NAMALWA (cell line): ENCODE data around the gene MEP1A.
"Not testable (repeated sequence)": the region's sequence is repeated elsewhere in the genome, so short reads cannot be mapped to it uniquely, and the experiment has no call there.

Experiments used
- DNase-seq: peaks from one replicate; pipeline ENCODE4 v3.0.0-alpha.2; 2015; ENCODE audit warnings: low spot score

The MEP1A gene, protein sequence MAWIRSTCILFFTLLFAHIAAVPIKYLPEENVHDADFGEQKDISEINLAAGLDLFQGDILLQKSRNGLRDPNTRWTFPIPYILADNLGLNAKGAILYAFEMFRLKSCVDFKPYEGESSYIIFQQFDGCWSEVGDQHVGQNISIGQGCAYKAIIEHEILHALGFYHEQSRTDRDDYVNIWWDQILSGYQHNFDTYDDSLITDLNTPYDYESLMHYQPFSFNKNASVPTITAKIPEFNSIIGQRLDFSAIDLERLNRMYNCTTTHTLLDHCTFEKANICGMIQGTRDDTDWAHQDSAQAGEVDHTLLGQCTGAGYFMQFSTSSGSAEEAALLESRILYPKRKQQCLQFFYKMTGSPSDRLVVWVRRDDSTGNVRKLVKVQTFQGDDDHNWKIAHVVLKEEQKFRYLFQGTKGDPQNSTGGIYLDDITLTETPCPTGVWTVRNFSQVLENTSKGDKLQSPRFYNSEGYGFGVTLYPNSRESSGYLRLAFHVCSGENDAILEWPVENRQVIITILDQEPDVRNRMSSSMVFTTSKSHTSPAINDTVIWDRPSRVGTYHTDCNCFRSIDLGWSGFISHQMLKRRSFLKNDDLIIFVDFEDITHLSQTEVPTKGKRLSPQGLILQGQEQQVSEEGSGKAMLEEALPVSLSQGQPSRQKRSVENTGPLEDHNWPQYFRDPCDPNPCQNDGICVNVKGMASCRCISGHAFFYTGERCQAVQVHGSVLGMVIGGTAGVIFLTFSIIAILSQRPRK

DNA sequence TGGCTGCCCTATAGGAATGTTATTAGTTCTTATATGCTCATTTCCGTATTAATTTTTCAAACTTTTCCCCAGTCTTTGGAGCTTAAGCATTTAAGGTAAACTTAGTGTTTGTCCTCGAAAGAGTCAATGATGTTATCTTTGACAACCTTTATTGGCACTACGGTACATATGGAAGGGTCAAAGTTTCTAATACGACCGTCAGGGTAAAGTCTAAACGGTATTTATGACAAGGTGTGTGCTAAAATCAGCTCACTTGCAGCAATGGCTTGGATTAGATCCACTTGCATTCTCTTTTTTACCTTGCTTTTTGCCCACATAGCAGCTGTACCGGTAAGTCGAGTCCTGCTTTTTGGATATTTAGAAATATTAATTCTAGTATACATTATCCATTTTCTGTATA lies at the start of gene MEP1A:
TSS of gene MEP1A (plus strand) at position 252 of the 400 bp plus-strand sequence. CDS start at position 262, 10 bp downstream.
- no peak for DNase-seq

- DNase-seq: no peak
Observed at GRCh38 chr6:46743425-46744158, 49.6 kb upstream of the MEP1A start.

DNA sequence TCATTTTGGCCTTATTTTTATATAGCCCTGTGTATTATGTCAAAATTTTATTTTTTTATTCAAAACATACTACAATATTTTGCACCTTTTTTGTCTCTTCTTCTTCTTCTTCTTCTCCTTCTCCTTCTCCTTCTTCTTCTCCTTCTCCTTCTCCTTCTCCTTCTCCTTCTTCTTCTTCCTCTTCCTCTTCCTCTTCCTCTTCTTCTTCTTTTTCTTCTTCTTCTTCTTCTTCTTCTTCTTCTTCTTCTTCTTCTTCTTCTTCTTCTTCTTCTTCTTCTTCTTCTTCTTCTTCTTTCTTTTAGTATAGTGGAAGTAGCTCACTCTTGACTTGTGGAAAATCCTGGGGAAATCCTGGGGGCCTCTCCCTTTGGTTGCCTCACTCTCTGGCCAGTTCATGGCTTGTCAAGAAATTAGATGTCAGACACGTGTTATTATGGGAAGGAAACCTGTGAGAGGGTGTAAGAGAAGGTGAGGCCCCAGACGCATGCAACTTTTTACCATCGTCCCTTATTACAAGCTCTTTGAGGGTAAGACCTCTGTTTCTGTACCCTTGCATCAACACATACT lies 48.9 kb upstream of the MEP1A start:
- DNase-seq: not testable (repeated sequence)

DNA sequence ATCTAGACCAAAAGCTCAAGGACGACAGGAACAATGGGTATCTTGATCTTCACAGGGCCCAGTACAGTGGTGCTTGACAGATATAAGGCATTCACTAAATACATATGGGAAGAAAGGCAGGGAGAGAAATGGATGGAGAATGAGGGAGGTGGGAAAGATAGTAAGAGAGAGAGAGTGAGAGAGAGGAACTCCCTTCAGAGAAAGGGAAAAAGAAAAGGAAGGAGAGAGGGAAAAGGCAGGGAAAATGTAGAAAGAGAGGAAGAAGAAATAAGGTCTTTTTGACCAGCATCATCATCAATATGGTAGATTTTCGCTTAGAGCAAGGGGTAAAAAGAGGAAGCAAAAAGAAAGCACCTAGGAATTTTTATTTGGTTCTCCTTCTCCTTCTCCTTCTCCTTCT lies 47.2 kb upstream of the MEP1A start:
- no peak for DNase-seq

DNA sequence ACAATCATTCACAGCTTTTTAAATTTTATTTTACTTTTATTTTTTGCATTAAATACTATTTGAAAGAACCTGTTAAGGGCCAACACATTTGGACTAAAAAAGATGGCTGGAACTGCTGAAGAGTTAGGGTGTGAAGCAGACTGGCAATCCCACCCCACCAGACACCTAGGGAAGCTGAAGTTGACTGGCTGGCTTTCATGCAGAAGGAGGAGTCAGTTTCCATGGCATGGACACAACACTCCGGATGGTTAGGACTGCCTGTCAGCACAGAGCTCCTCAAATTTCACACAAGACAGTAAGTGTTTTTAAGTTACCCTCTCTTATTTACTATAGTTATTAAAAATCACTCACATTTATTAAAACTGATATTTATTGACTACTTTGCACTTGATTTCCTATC lies 46.5 kb upstream of the MEP1A start, which contains the start of gene ANKRD66:
TSS of gene ANKRD66 (plus strand) at position 238 of the 400 bp plus-strand sequence. CDS start 5,016 bp downstream, outside the sequence.
- DNase-seq: no peak

GRCh38 chr6:46748940-46749503 lies 44.2 kb upstream of the MEP1A start:
- no peak for DNase-seq

DNA sequence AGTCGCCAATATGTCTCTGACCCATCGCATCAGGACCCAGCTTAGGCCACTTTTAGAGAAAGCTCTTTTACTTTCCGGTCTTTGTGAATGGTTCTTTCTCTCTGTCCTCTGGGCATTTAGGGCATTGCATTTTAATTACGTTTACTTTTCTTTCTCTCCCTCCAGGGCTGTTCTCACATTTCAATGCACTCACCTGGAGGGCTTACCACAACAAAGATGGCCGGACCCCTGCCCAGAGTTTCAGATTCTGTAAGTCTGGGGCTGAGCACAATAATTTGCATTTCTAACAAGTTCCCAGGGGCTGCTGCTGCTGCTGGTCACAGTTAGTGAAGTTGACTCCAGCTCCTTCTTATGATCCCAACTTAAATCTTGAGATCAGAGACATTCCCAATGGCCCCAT lies 43.5 kb upstream of the MEP1A start:
- no peak for DNase-seq

GRCh38 chr6:46751658-46752057 lies 41.5 kb upstream of the MEP1A start:
- DNase-seq: no peak

GRCh38 chr6:46755865-46756264 lies 37.3 kb upstream of the MEP1A start:
- no peak for DNase-seq

DNA sequence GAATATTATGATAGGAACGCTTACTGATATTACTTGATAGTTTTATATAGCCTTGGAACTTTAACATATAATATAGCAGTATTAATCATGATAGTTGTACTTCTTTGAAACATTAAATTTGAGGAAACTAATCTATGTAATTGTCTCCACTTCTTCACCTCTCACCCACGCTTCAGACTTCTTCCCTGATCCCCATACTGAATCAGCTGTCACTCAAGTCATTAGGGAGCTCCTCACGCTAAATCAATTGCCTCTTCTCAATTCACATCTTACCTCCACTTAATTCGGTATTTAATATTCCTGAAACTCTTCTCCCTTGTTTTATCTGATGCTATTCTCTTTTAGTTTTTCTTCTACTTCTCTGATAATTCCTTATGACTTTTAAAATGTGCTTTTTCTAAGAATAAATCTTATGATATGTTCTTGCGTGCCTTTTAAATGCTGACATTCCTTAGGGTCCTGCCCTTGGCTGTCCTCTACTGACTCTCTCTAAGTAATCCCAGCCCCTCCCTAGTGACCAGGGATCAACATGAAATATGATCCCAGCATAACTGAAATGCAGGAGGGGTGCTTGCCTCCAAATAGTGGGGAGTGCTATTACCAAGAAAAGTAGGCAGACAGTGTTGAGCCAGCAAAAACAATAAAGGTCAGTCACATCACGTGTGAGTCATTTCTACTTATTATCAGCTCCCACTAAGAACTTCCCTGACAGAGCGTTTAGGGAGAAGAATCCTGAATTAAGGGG lies 36.5 kb upstream of the MEP1A start:
- no peak for DNase-seq

GRCh38 chr6:46757214-46757596 lies 36.0 kb upstream of the MEP1A start:
- no peak for DNase-seq

- no peak for DNase-seq
Observed at GRCh38 chr6:46758960-46759753, 34.0 kb upstream of the MEP1A start.

DNA sequence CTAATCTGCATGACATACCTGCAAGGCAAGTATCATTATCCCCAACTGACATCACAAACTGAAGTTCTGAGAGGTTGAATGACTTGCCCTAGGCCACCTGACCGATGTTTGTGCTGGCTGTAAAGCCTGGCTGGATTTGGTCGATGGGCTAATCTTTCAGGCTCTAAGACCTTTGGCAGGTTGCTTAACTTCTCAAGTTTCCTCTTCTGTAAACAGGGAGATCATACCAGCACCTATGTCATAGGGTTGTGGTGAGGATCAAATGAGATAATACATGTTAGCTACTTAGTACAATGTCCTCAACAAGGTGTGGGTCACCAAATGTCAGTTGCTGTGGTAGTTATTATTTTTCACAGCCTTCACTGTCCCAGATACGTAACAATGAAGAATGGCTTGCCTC lies 32.3 kb upstream of the MEP1A start:
- no peak for DNase-seq

DNA sequence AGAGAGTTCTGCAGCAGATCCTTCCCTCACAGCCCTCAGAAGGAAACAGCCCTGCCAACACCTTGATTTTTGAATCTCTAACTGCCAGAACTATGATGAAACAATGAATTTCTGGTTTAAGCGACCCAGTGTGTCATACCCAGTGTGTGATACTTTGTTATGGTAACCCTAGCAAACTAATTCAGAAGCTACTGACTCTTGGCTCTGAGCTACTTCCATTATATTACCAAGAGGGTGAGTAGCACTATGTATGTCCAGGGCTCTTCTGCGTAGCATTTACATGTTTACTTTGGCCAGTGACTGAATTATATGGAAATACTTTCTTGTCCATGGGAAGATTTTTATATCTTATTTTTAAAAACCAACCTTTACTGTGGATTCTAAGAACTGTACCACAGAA lies 29.7 kb upstream of the MEP1A start:
- DNase-seq: no peak

- not testable (repeated sequence) for DNase-seq
Observed at GRCh38 chr6:46764280-46764679, 28.9 kb upstream of the MEP1A start.

DNA sequence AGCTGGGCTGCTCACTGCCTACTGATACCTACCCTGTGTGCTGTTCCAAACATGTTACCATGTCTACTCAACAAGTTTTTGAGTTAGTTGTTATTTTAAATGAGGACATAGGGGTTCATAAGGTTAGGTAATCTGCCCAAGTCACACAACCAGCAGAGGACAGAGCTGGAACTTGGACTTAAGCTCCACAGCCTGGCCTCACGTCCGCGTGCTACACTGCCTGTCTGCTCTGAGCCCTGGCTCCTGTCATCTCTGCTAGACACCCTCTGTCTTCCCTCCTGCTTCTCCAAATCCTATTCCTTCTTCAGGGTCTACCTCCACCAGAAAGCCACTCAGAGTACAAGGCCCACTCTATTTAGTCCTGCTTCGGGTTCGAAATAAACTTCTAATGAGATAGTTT lies 28.2 kb upstream of the MEP1A start:
- DNase-seq: no peak

- no peak for DNase-seq
Observed at GRCh38 chr6:46772016-46772415, 21.2 kb upstream of the MEP1A start.

- no peak for DNase-seq
Observed at GRCh38 chr6:46772762-46773161, 20.4 kb upstream of the MEP1A start.

- no peak for DNase-seq
Observed at GRCh38 chr6:46773201-46773855, 19.9 kb upstream of the MEP1A start.

- not testable (repeated sequence) for DNase-seq
Observed at GRCh38 chr6:46774736-46775135, 18.5 kb upstream of the MEP1A start.
